Fibroblast of the aortic adventitia (primary cell): ENCODE data around the gene TXNDC2. TPM values are rescaled to one million over a fixed set of nuclear protein-coding genes. Genes with fewer than 3 reads are reported as not detected.

Experiments
- DNase-seq: peaks from one replicate; pipeline ENCODE4 v3.0.0-alpha.2; 2010; ENCODE audit warnings: low read depth
- H3K4me3 ChIP-seq: 2 replicates; pipeline ENCODE4 v1.5.1; 2011; ENCODE audit warnings: low read depth, mild to moderate bottlenecking, control low read depth, low read length, moderate library complexity
- CTCF ChIP-seq: IDR thresholded peaks from 2 replicates; pipeline ENCODE4 v1.5.1; 2011; ENCODE audit warnings: mild to moderate bottlenecking, low read length, control low read depth, inconsistent platforms; ENCODE audit not compliant: insufficient read depth
- total RNA-seq: library from RNA; depleted of rRNA; stranded (reverse); fragments of >200 nt; gene quantifications from 2 replicates; pipeline ENCODE4 v1.2.3, GENCODE V29; 2012; ENCODE audit warnings: low replicate concordance

The TXNDC2 gene
- total RNA-seq, 1 donor, result 0.27 TPM

GRCh38 chr18:9913151-9913525, 27.4 kb downstream of the TXNDC2 start:
- TF ChIP-seq CTCF, result no peak
- no peak for DNase-seq
- peak overlapping the region; percentile 96 for H3K4me3 ChIP-seq

DNA sequence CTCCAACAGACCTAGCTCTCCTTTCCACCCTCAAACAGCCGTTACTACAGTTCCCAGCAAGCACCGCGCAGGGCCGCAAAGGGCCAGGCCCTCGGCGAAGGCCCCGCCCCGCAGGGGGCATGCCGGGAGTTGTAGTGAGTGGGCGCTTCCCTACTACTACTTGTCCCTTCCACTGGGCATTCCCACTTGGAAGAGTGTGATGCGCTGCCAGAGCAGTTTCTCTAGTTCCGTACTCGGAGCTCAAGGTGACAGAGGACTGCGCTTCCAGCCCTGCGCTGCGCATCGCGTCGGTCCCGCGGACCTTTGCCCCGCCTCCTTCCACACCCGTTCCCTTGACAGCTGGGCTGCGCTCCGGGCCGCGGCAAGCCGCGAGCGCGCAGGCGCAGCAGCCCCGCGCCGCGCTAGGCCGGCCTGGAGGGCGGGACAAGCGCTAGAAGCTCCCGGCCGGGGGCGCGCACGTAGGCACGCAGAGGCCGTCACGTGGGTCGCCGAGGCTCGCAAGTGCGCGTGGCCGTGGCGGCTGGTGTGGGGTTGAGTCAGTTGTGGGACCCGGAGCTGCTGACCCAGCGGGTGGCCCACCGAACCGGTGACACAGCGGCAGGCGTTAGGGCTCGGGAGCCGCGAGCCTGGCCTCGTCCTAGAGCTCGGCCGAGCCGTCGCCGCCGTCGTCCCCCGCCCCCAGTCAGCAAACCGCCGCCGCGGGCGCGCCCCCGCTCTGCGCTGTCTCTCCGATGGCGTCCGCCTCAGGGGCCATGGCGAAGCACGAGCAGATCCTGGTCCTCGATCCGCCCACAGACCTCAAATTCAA, 28.0 kb downstream of the TXNDC2 start, which contains the start of gene VAPA:
VAPA (plus strand) TSS at position 491 of the 808 bp plus-strand sequence; CDS start at position 732, 241 bp downstream.
- DNase-seq, result peak; percentile 95
- TF ChIP-seq CTCF, result no peak

DNA sequence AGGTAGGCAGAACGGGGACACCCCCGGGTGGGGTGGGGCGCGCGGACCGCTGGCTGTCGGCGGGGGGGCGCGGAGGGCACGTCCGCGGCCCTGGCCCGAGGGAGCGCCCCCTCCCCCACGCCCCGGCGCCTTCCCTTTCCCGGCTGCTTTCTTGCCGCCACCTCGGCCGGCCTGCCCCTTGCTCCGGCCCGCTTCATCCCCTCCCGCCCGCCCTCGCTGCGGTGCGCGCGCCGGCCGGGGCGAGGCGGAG, 28.5 kb downstream of the TXNDC2 start:
- no peak for TF ChIP-seq CTCF
- H3K4me3 ChIP-seq, result peak overlapping the region; percentile 83
- no peak for DNase-seq

More for the DNA sequence above, 28.0 kb downstream of the TXNDC2 start, which contains the start of gene VAPA:
- peak within 1 kb of the TSS; percentile 96 for H3K4me3 ChIP-seq

DNA sequence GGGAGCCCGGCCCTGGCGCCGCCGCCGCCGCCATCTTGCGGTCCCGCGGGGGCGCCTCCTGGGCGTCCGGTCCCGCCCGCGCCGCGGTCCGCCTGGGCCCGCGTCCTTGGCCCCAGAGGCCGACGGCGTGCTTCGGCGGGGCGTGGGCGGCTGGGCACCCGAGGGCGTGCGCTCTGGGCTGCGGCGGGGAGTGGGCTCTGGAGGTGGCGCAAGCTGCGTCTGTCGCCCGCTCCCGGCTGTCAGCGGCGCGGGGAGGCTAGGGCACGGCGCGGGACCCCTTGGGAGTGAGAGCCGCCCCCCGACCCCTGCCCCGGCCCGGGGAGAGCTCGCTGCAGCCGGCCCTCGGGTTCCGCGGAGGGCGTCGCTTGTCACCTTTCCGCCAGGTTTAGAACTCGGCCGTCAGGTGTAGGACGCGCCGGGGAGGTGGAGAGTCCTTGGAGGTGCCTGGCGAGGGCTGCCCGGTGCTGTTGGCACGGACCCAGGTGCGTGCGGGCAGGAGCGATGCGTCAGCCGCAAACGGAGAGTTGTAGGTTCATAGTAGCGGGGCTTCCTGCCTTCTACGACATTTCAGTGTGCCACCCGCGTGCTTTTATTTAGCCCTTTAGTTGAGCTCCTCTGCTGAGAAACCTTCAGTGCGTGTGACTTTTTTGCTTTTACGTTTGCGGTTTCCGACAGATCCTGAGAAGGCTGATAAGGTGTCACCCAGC, 29.0 kb downstream of the TXNDC2 start:
- peak; percentile 82 for DNase-seq
- TF ChIP-seq CTCF, result no peak
- H3K4me3 ChIP-seq, result peak overlapping the region; percentile 83

GRCh38 chr18:9915291-9916076, 29.7 kb downstream of the TXNDC2 start:
- no peak for TF ChIP-seq CTCF
- DNase-seq, result peak; percentile 34
- H3K4me3 ChIP-seq, result peak overlapping the region; percentile 83

DNA sequence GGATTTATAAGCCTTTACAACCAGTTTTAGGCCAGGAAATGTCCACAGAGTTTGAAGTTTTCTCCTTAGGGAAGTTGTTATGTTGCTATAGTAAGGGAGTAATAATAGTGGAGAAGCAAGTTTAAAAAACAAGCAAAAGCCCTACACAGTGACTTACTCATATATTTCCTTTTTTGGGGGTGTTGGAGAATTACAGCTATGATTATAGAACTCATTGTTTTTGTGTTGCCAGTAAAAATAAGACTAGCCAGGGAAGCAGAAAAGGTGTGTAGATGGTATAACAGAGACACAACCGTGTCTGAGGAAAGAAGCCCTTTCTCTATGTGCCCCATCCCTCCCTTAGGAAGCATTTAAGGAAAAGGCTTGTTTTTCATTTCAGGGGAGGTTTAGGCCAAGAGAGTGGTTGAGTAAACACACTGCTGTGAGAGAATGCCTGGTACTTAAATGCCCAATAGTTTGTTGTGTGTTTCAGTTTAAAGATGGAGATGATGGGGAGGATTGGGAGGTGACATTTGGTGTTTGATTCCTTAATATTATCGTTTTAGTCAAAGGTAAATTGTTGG, 30.4 kb downstream of the TXNDC2 start:
- TF ChIP-seq CTCF, result no peak
- DNase-seq, result peak; percentile 39
- H3K4me3 ChIP-seq, result peak overlapping the region; percentile 83
